IMR-90 (cell line): Measurements from ENCODE around the gene CCDC134. TPM values are rescaled to one million over a fixed set of nuclear protein-coding genes. Genes with fewer than 3 reads are reported as not detected.
A peak's percentile ranks its signal among the peaks of the same experiment; 100 is the strongest.

Experiments used
- ATAC-seq: fragments of 200-7000 bp; cut with Tn5 transposase; 2 replicates; pipeline ENCODE4 v1.9.1; 2020; ENCODE audit warnings: low read depth, mild to moderate bottlenecking, moderate library complexity
- BruUV-seq: library from RNA; stranded (reverse); fragments of 400-500 nt; replicated peaks from 2 replicates; lab custom pipeline; 2021; lab: Mats Ljungman, UMichigan
- CTCF ChIA-PET: fragments of 300-600 bp; formaldehyde crosslinking; extraction: SDS; loops from one replicate; lab custom pipeline; 2021; ENCODE audit warnings: antibody characterized with exemption; lab: Yijun Ruan, JAX
- POLR2A ChIA-PET: fragments of 300-600 bp; sonication (Branson Sonifier 250); formaldehyde crosslinking; loops from one replicate; lab custom pipeline; 2022; ENCODE audit warnings: antibody characterized with exemption; ENCODE audit not compliant: unreplicated experiment; lab: Charles Lee
- DNase-seq: peaks from one replicate; pipeline ENCODE4 v3.0.0; 2013
- H2AFZ ChIP-seq: replicated peaks from 2 replicates; pipeline ENCODE3; 2013; ENCODE audit warnings: low read length, mild to moderate bottlenecking; ENCODE audit not compliant: poor library complexity
- H2AK5ac ChIP-seq: 2 replicates; pipeline ENCODE4 v1.6.1; 2013; ENCODE audit warnings: low read depth, low read length, inconsistent platforms
- H2AK9ac ChIP-seq: replicated peaks from 2 replicates; pipeline ENCODE3; 2013; ENCODE audit warnings: mild to moderate bottlenecking, low read depth, low read length, moderate library complexity; ENCODE audit not compliant: poor library complexity
- H2BK120ac ChIP-seq: 2 replicates; pipeline ENCODE4 v1.6.1; 2013; ENCODE audit warnings: low read depth, low read length, inconsistent platforms
- H2BK15ac ChIP-seq: 3 replicates; pipeline ENCODE4 v1.6.1; 2013; ENCODE audit warnings: low read depth, low read length, inconsistent platforms
- H2BK20ac ChIP-seq: 2 replicates; pipeline ENCODE4 v1.6.1; 2013; ENCODE audit warnings: low read depth, mild to moderate bottlenecking, inconsistent platforms, low read length, moderate library complexity
- H2BK5ac ChIP-seq: 2 replicates; pipeline ENCODE4 v1.6.1; 2013; ENCODE audit warnings: mild to moderate bottlenecking, low read depth, low read length, inconsistent platforms; ENCODE audit not compliant: poor library complexity, severe bottlenecking
- H3K14ac ChIP-seq: replicated peaks from 2 replicates; pipeline ENCODE4 v1.6.1; 2013; ENCODE audit warnings: low read depth, low read length, inconsistent platforms
- H3K18ac ChIP-seq: 2 replicates; pipeline ENCODE4 v1.6.1; 2013; ENCODE audit warnings: low read depth, low read length, control low read depth
- H3K23ac ChIP-seq: 2 replicates; pipeline ENCODE4 v1.6.1; 2013; ENCODE audit warnings: low read depth, low read length, inconsistent platforms
- H3K27ac ChIP-seq: 2 replicates; pipeline ENCODE4 v1.5.1; 2013; ENCODE audit warnings: mild to moderate bottlenecking, control low read depth, low read length; ENCODE audit not compliant: insufficient read depth
- H3K27me3 ChIP-seq: 2 replicates; pipeline ENCODE4 v1.6.1; 2013; ENCODE audit warnings: low read length; ENCODE audit not compliant: control insufficient read depth, insufficient read depth
- H3K36me3 ChIP-seq: 2 replicates; pipeline ENCODE4 v1.6.1; 2013; ENCODE audit warnings: low read length, mixed read lengths; ENCODE audit not compliant: control insufficient read depth, insufficient read depth
- H3K4ac ChIP-seq: 2 replicates; pipeline ENCODE4 v1.6.1; 2013; ENCODE audit warnings: low read depth, low read length, inconsistent platforms
- H3K4me1 ChIP-seq: 2 replicates; pipeline ENCODE4 v1.6.1; 2013; ENCODE audit warnings: low read length, mixed read lengths; ENCODE audit not compliant: control insufficient read depth, insufficient read depth
- H3K4me2 ChIP-seq: 2 replicates; pipeline ENCODE4 v1.6.1; 2013; ENCODE audit warnings: low read depth, mild to moderate bottlenecking, control low read depth, low read length, moderate library complexity
- H3K4me3 ChIP-seq: 2 replicates; pipeline ENCODE4 v1.5.1; 2013; ENCODE audit warnings: low read depth, mild to moderate bottlenecking, control low read depth, low read length, moderate library complexity; ENCODE audit not compliant: insufficient read depth
- H3K56ac ChIP-seq: 2 replicates; pipeline ENCODE4 v1.6.1; 2013; ENCODE audit warnings: low read length, inconsistent platforms; ENCODE audit not compliant: insufficient read depth; ENCODE audit errors: extremely low read depth
- H3K79me1 ChIP-seq, 2 experiments: 2 replicates each; pipeline ENCODE4 v1.6.1; 2013; ENCODE audit warnings: low read length in 2 of 2, inconsistent platforms in 1 of 2, low read depth in 1 of 2
- H3K9ac ChIP-seq: 2 replicates; pipeline ENCODE4 v1.6.1; 2013; ENCODE audit warnings: low read depth, low read length, control low read depth
- H3K9me1 ChIP-seq: 2 replicates; pipeline ENCODE4 v1.6.1; 2013; ENCODE audit warnings: low read length, inconsistent platforms; ENCODE audit not compliant: insufficient read depth
- H3K9me3 ChIP-seq: 2 replicates; pipeline ENCODE4 v1.6.1; 2013; ENCODE audit warnings: low read length; ENCODE audit not compliant: control insufficient read depth, insufficient read depth
- H4K20me1 ChIP-seq: 2 replicates; pipeline ENCODE4 v1.6.1; 2013; ENCODE audit warnings: low read length, inconsistent platforms; ENCODE audit not compliant: insufficient read depth
- H4K5ac ChIP-seq: 2 replicates; pipeline ENCODE4 v1.6.1; 2013; ENCODE audit warnings: mild to moderate bottlenecking, low read depth, low read length, control low read depth
- H4K8ac ChIP-seq, 2 experiments: 2 replicates each; pipeline ENCODE4 v1.6.1; 2013; ENCODE audit warnings: low read depth in 2 of 2, low read length in 2 of 2, control low read depth in 1 of 2, inconsistent platforms in 1 of 2
- H4K91ac ChIP-seq: 2 replicates; pipeline ENCODE4 v1.6.1; 2013; ENCODE audit warnings: low read depth, low read length, inconsistent platforms; ENCODE audit not compliant: insufficient read depth
- CEBPB ChIP-seq: IDR thresholded peaks from 2 replicates; pipeline ENCODE4 v1.6.1; 2012; ENCODE audit warnings: low read depth, low read length, improper control_type of control experiment
- CHD1 ChIP-seq: IDR thresholded peaks from 2 replicates; pipeline ENCODE4 v1.6.1; 2012; ENCODE audit warnings: low read depth, low read length, improper control_type of control experiment
- FOS ChIP-seq: fragments of 150-350 bp; IDR thresholded peaks from 2 replicates; pipeline ENCODE4 v1.6.1; 2016; ENCODE audit warnings: low read depth, low read length
- MAFK ChIP-seq: IDR thresholded peaks from 2 replicates; pipeline ENCODE4 v1.6.1; 2012; ENCODE audit warnings: low read depth, low read length, improper control_type of control experiment
- MAZ ChIP-seq: IDR thresholded peaks from 2 replicates; pipeline ENCODE4 v1.6.1; 2012; ENCODE audit warnings: low read depth, mild to moderate bottlenecking, low read length, improper control_type of control experiment, moderate library complexity, borderline replicate concordance
- MXI1 ChIP-seq: IDR thresholded peaks from 2 replicates; pipeline ENCODE4 v1.6.1; 2012; ENCODE audit warnings: low read depth, mild to moderate bottlenecking, low read length, moderate library complexity, borderline replicate concordance
- NFE2L2 ChIP-seq: fragments of 150-350 bp; IDR thresholded peaks from 2 replicates; pipeline ENCODE4 v1.6.1; 2016; ENCODE audit warnings: low read depth, mild to moderate bottlenecking, low read length
- POLR2A ChIP-seq: IDR thresholded peaks from 2 replicates; pipeline ENCODE4 v1.6.1; 2012; ENCODE audit warnings: mild to moderate bottlenecking, low read depth, low read length
- RAD21 ChIP-seq: IDR thresholded peaks from 2 replicates; pipeline ENCODE4 v1.6.1; 2012; ENCODE audit warnings: low read length, improper control_type of control experiment
- RCOR1 ChIP-seq: IDR thresholded peaks from 2 replicates; pipeline ENCODE4 v1.6.1; 2012; ENCODE audit warnings: mild to moderate bottlenecking, low read length, improper control_type of control experiment; ENCODE audit not compliant: insufficient replicate concordance
- RFX5 ChIP-seq: IDR thresholded peaks from 2 replicates; pipeline ENCODE4 v1.8.0; 2012; ENCODE audit warnings: low read depth, mild to moderate bottlenecking, low read length, moderate library complexity
- SMC3 ChIP-seq: fragments of 150-350 bp; IDR thresholded peaks from 2 replicates; pipeline ENCODE4 v1.6.1; 2016; ENCODE audit warnings: low read depth, mild to moderate bottlenecking, antibody characterized with exemption, low read length, moderate library complexity
- USF2 ChIP-seq: fragments of 150-350 bp; IDR thresholded peaks from 2 replicates; pipeline ENCODE4 v1.6.1; 2017; ENCODE audit warnings: mild to moderate bottlenecking, antibody characterized with exemption, low read length, low read depth
- WGBS, 2 experiments: methylation state at CpG; one replicate each; pipeline versions ENCODE4 v1.1.5 to v1.1.7; 2013; ENCODE audit warnings: missing lambda C conversion rate in 2 of 2; ENCODE audit not compliant: insufficient read length in 1 of 2; ENCODE audit errors: extremely low coverage in 2 of 2; 5-methylcytosine and 5-hydroxymethylcytosine counted together
- dilution Hi-C: fragments of 300-500 bp; cut with HindIII; formaldehyde crosslinking; loops from one replicate; pipeline ENCODE4 v1.14.3; 2018; ENCODE audit warnings: low sequenced_read_pairs; ENCODE audit not compliant: unreplicated experiment
- in situ Hi-C: fragments of 300-500 bp; cut with MboI; formaldehyde crosslinking; loops from 3 replicates; pipeline ENCODE4 v1.14.3; 2019; ENCODE audit warnings: low sequenced_read_pairs, inconsistent platforms, mixed read lengths
- intact Hi-C: fragments of 100-400 bp; cut with micrococcal nuclease; formaldehyde crosslinking; loops from 2 replicates; pipeline ENCODE4 v1.10.0; 2022
- polyA plus RNA-seq, 3 experiments: library from polyadenylated mRNA; depleted of rRNA; stranded (reverse); fragments of >200 nt; gene quantifications; 2 replicates each; pipeline ENCODE4 v1.2.3, GENCODE V29; 2012; ENCODE audit warnings: low replicate concordance in 1 of 3
- total RNA-seq: library from RNA; depleted of rRNA; stranded (reverse); fragments of >200 nt; gene quantifications from 2 replicates; pipeline ENCODE4 v1.2.3, GENCODE V29; 2012
- TF ChIP-seq, protein P1 (sequence below): fragments of 150-350 bp; IDR thresholded peaks from 2 replicates; pipeline ENCODE4 v1.6.1; 2016; ENCODE audit warnings: low read depth, mild to moderate bottlenecking, low read length, moderate library complexity, borderline replicate concordance

Gene CCDC134
- total and polyA plus RNA-seq, 2 of the 4 experiments (the other 2 are of a cell fraction) = 5.1 to 7.0 TPM

GRCh38 chr22:41862530-41863266 lies 62.2 kb downstream of the CCDC134 start:
- Histone ChIP-seq H3K9ac (no peak overlapping the region), H2AK9ac (no peak overlapping the region), H3K4me2 (0 out of 2 replicates have a peak overlapping the region, but pooled peaks have one; percentile 3), H3K9me1 (peaks cover 20% of the 10 kb centered on the region), H3K36me3 (peaks cover 5% of the 10 kb centered on the region), H4K8ac (peak overlapping the region in 1 of 2 experiments; percentile 8; a peak in 1 of 4 replicates), H3K79me1 (peaks cover 7 to 56% of the 10 kb centered on the region in 2 experiments; a peak in 3 of 4 replicates), H3K56ac (no peak overlapping the region), H3K4me3 (no peak overlapping the region), H4K20me1 (peaks cover 24% of the 10 kb centered on the region; the same call in 1 of the 2 replicates), H2BK5ac (no peak overlapping the region), H3K4ac (no peak overlapping the region), H3K27me3 (no peaks in the 10 kb centered on the region), H3K9me3 (no peaks in the 10 kb centered on the region), H3K14ac (peak overlapping the region; percentile 26; the same call in 1 of the 2 replicates), H3K27ac (no peak overlapping the region), H4K91ac (no peak overlapping the region), H2BK20ac (no peak overlapping the region), H2AFZ (no peak overlapping the region), H2BK120ac (no peak overlapping the region), H3K18ac (no peak overlapping the region), H3K23ac (no peak overlapping the region), H3K4me1 (peaks cover 16% of the 10 kb centered on the region), H4K5ac (0 out of 2 replicates have a peak overlapping the region, but pooled peaks have one; percentile 12), H2BK15ac (no peak overlapping the region), H2AK5ac (no peak overlapping the region)
- TF ChIP-seq SMC3 (no peak), USF2 (no peak), RAD21 (no peak), NFE2L2 (no peak), CHD1 (no peak), MAFK (no peak), POLR2A (no peak), RCOR1 (no peak), CEBPB (no peak), MXI1 (no peak), FOS (no peak), MAZ (no peak), RFX5 (no peak)
- TF ChIP-seq, protein P1, sequence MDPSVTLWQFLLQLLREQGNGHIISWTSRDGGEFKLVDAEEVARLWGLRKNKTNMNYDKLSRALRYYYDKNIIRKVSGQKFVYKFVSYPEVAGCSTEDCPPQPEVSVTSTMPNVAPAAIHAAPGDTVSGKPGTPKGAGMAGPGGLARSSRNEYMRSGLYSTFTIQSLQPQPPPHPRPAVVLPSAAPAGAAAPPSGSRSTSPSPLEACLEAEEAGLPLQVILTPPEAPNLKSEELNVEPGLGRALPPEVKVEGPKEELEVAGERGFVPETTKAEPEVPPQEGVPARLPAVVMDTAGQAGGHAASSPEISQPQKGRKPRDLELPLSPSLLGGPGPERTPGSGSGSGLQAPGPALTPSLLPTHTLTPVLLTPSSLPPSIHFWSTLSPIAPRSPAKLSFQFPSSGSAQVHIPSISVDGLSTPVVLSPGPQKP = no peak
- DNase-seq (peak; percentile 25), ATAC-seq (peak; percentile 48)
- CTCF ChIA-PET = interaction anchor here (0.9 kb wide), 1 partner anchor 79 kb away, joined by 3 read pairs; no protein-coding TSS in a partner anchor
- no CpG with 5 or more reads among the region's 11 CpGs for WGBS, 2 experiments
- in situ Hi-C loops (no loop called here), intact Hi-C loops (no loop called here), dilution Hi-C loops (no loop called here)
- POLR2A ChIA-PET = no interaction called here
- no TSS peak for BruUV-seq
